Measurements from ENCODE around the gene MAP4K2. TPM values are rescaled to one million over a fixed set of nuclear protein-coding genes. Genes with fewer than 3 reads are reported as not detected.

Gene MAP4K2
- total RNA-seq, 1 experiment from 2014 or later, result 14.4 TPM

GRCh38 chr11:64735725-64736259, 67.2 kb downstream of the MAP4K2 start:
- in situ Hi-C loops (cut with HindIII; ENCODE audit: low pct_unique_long_range_greater_than_20kb, low sequenced_read_pairs), result no loop called here
- no peak for DNase-seq (ENCODE audit: low read depth)

Other genes starting within 250 kb of the MAP4K2 start
- gene SLC22A11, start 247.3 kb downstream of the MAP4K2 start, total RNA-seq (2014; rRNA removed; shearing (Covaris generic); ENCODE audit: low replicate concordance), result 0.09 and 0.81 TPM in 2 replicates
- gene SLC22A12, start 212.0 kb downstream of the MAP4K2 start, total RNA-seq (2014; rRNA removed; shearing (Covaris generic); ENCODE audit: low replicate concordance), result not detected in 2 replicates
- gene NRXN2, start 80.0 kb downstream of the MAP4K2 start, total RNA-seq (2014; rRNA removed; shearing (Covaris generic); ENCODE audit: low replicate concordance), result 2.2 and 22.7 TPM in 2 replicates
- gene RASGRP2, start 59.1 kb downstream of the MAP4K2 start, total RNA-seq (2014; rRNA removed; shearing (Covaris generic); ENCODE audit: low replicate concordance), result not detected in 2 replicates
- 0.23 TPM in 1 of 2 replicates, not detected in the other for gene PYGM, start 43.2 kb downstream of the MAP4K2 start, total RNA-seq (2014; rRNA removed; shearing (Covaris generic); ENCODE audit: low replicate concordance)
- 43.2 and 95.5 TPM in 2 replicates for gene SF1, start 24.7 kb downstream of the MAP4K2 start, total RNA-seq (2014; rRNA removed; shearing (Covaris generic); ENCODE audit: low replicate concordance)
- 5.3 and 5.4 TPM in 2 replicates for gene MEN1, start 7.3 kb upstream of the MAP4K2 start, total RNA-seq (2014; rRNA removed; shearing (Covaris generic); ENCODE audit: low replicate concordance)
- gene CDC42BPG, start 41.4 kb upstream of the MAP4K2 start, total RNA-seq (2014; rRNA removed; shearing (Covaris generic); ENCODE audit: low replicate concordance), result 0.12 and 1.1 TPM in 2 replicates
- gene EHD1, start 75.4 kb upstream of the MAP4K2 start, total RNA-seq (2014; rRNA removed; shearing (Covaris generic); ENCODE audit: low replicate concordance), result 53.4 and 68.3 TPM in 2 replicates
- gene ATG2A, start 114.0 kb upstream of the MAP4K2 start, total RNA-seq (2014; rRNA removed; shearing (Covaris generic); ENCODE audit: low replicate concordance), result 4.8 and 11.1 TPM in 2 replicates
- gene PPP2R5B, start 121.5 kb upstream of the MAP4K2 start, total RNA-seq (2014; rRNA removed; shearing (Covaris generic); ENCODE audit: low replicate concordance), result 13.2 and 16.0 TPM in 2 replicates
- not detected in 2 replicates for gene GPHA2, start 132.7 kb upstream of the MAP4K2 start, total RNA-seq (2014; rRNA removed; shearing (Covaris generic); ENCODE audit: low replicate concordance)
- 0.38 TPM in 1 of 2 replicates, not detected in the other for gene MAJIN, start 168.9 kb upstream of the MAP4K2 start, total RNA-seq (2014; rRNA removed; shearing (Covaris generic); ENCODE audit: low replicate concordance)
- gene BATF2, start 193.8 kb upstream of the MAP4K2 start, total RNA-seq (2014; rRNA removed; shearing (Covaris generic); ENCODE audit: low replicate concordance), result 2.3 TPM in 1 of 2 replicates, not detected in the other
- gene ARL2, start 210.9 kb upstream of the MAP4K2 start, total RNA-seq (2014; rRNA removed; shearing (Covaris generic); ENCODE audit: low replicate concordance), result 118 and 140 TPM in 2 replicates
- gene SNX15, start 224.2 kb upstream of the MAP4K2 start, total RNA-seq (2014; rRNA removed; shearing (Covaris generic); ENCODE audit: low replicate concordance), result 14.2 and 16.8 TPM in 2 replicates
- gene SAC3D1, start 238.0 kb upstream of the MAP4K2 start, total RNA-seq (2014; rRNA removed; shearing (Covaris generic); ENCODE audit: low replicate concordance), result 63.6 and 72.7 TPM in 2 replicates